NB4 (cell line): ENCODE data around the gene CST9.

Experiments
- POLR2A ChIP-seq: IDR thresholded peaks from 2 replicates; pipeline ENCODE4 v1.6.1; 2011; ENCODE audit warnings: mild to moderate bottlenecking; ENCODE audit not compliant: insufficient read length; ENCODE audit errors: extremely low read depth
- TF ChIP-seq, protein P1 (sequence below): IDR thresholded peaks from one replicate; pipeline ENCODE4 v1.5.1; 2012; ENCODE audit warnings: low read depth, low read length

DNA sequence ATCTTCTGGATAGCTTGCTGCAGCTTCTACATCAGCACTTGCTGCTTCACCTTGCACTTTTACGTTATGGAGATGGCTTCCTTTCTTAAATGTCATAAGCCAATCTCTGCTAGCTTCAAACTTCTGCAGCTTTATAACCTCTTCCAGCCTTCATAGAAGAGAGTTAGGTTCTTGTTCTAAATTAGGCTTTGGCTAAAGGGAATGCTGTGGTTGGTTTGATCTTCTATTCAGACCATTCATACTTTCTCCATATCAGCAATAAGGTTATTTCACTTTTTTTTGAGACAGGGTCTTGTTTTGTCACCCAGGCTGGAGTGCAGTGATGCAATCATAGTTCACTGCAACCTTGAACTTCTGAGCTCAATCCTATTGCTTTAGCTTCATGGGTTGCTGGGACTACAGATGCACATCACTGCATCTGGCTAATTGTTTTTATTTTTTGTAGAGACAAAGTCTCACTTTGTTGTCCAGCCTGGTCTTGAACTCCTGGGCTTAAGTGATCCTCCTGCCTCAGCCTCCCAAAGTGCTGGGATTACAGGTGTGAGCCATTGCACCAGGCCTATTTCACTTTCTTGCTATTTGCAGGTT lies 44.2 kb upstream of the CST9 start:
- TF ChIP-seq POLR2A = no peak
- TF ChIP-seq, protein P1, sequence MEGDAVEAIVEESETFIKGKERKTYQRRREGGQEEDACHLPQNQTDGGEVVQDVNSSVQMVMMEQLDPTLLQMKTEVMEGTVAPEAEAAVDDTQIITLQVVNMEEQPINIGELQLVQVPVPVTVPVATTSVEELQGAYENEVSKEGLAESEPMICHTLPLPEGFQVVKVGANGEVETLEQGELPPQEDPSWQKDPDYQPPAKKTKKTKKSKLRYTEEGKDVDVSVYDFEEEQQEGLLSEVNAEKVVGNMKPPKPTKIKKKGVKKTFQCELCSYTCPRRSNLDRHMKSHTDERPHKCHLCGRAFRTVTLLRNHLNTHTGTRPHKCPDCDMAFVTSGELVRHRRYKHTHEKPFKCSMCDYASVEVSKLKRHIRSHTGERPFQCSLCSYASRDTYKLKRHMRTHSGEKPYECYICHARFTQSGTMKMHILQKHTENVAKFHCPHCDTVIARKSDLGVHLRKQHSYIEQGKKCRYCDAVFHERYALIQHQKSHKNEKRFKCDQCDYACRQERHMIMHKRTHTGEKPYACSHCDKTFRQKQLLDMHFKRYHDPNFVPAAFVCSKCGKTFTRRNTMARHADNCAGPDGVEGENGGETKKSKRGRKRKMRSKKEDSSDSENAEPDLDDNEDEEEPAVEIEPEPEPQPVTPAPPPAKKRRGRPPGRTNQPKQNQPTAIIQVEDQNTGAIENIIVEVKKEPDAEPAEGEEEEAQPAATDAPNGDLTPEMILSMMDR = no peak
